Neural progenitor cell (in vitro differentiated cells): ENCODE measurements around the gene SATB2.

Experiments used
- EZH2 ChIP-seq: fragments of 200-600 bp; sonication (generic); IDR thresholded peaks from 2 replicates; pipeline ENCODE4 v1.6.1; 2017; ENCODE audit warnings: antibody characterized with exemption, mild to moderate bottlenecking, moderate library complexity
- TF ChIP-seq, protein P1 (sequence below): fragments of 200-600 bp; sonication (generic); IDR thresholded peaks from 2 replicates; pipeline ENCODE4 v1.5.1; 2017; ENCODE audit warnings: antibody characterized with exemption, mild to moderate bottlenecking

GRCh38 chr2:199317646-199318045 is 140.1 kb downstream of the SATB2 start:
- TF ChIP-seq, protein P1, sequence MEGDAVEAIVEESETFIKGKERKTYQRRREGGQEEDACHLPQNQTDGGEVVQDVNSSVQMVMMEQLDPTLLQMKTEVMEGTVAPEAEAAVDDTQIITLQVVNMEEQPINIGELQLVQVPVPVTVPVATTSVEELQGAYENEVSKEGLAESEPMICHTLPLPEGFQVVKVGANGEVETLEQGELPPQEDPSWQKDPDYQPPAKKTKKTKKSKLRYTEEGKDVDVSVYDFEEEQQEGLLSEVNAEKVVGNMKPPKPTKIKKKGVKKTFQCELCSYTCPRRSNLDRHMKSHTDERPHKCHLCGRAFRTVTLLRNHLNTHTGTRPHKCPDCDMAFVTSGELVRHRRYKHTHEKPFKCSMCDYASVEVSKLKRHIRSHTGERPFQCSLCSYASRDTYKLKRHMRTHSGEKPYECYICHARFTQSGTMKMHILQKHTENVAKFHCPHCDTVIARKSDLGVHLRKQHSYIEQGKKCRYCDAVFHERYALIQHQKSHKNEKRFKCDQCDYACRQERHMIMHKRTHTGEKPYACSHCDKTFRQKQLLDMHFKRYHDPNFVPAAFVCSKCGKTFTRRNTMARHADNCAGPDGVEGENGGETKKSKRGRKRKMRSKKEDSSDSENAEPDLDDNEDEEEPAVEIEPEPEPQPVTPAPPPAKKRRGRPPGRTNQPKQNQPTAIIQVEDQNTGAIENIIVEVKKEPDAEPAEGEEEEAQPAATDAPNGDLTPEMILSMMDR = no peak
- TF ChIP-seq EZH2 = no peak
